ENCODE measurements around the gene HEPHL1.

The HEPHL1 gene

DNA sequence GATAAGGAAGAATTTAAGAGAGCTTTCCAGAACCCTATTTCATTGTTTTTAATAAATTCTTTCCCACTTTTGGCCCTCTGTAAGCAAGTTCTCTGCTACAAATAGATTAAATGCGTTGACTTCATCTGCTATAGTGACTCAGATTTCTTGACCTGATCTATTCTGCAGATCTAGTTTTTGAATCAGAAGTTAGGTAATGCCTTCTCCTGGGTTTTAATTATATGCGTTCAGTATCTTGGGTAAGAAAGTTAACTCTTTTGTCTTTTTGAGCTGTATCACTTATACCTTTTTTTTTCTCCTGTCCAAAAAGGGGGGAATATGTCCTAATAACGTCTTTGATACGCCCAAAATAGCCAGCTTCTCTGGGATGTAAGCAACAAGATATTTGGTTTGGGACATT, 2.4 kb upstream of the HEPHL1 start:
- no peak for DNase-seq (ENCODE audit: low spot score)

DNA sequence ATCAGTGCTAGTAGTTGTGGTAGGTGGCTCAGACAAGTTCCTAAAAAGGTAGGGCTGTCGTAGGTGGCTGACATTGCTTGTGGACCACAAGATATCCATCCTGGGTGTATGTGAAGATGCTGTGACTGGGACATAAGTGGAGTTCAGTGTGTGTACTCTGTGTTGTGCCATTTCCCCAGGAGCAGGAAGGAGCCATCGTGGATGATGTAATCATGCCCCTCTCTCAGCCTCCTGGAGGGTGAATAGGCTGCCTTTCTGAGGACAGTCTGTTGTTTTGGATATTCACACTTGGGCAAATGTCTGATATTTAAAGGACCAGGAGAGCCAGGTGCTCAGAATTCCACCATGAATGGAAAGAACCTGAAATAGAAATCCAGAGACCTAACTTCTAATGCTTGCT, 2.7 kb downstream of the HEPHL1 start:
- DNase-seq (ENCODE audit: low spot score): no peak

DNA sequence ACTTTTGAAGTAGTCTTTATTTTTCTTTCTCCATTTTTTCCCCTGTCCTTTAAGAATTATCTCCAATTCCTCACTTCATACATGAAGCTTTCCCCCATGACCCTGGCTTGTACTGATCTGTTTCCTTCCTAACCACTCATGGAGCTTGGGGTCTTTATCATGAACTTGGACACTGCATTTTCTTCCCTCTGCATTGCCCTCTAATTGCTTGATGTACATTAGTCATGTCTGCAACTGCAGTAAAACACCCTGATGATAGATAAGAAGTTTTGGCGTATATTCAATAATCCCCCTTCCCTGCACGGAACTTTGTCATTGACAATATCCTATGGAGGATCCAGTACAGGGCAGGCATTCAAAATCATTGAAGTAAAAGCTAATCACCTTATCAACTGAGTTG, 3.4 kb downstream of the HEPHL1 start:
- no peak for DNase-seq (ENCODE audit: low spot score)

DNA sequence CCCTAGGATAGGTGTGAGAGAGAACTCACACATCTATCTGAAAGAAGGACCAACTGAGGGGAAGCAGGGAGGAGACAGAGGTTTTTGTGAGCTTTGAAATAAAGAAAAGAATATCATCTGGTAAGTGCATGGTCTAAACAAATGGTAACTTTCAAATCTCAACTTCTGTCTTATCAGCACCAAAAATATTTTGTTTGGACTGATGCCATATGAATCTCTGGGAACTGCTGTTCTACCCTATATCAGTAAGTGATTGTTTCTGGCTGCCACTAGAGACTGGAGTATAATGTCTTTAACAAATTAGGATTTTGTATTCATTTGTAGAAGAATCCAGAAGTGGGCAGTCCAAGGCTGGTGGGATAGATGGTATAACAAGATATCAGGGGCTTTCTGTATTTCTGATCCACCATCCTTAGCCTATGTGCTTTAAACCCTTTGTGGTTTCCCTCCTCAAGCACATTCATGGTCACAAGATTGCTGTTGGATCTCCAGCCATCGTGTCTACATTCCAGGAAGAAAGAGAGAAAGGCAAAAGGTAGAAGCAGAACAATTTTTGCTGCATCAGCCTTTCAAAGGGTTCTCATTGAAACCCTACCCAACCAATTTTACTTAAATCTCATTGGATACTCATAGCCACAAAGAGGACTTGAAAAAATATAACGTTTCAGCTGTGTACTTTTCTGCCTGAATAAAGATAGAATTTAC, 4.7 kb downstream of the HEPHL1 start:
- no peak for DNase-seq (ENCODE audit: low spot score)

DNA sequence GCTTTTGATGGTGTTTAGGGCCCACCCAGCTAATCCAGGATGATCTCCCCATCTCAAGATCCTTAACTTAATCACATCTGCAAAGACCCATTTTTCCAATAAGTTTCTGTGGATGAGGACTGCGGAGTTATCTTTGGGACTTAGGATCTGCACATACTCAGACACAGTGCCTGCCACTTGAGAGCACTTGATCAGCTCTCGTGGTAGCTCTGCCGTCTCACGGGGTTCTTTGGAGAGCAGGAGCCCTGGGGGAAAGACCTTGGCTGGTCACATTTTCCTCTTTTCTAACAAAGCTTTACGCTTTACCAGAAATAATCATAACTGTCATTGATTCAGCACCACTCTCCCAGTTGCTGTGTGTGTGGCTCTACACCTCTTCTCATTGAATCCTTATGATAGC, 6.1 kb downstream of the HEPHL1 start:
- no peak for DNase-seq (ENCODE audit: low spot score)

GRCh38 chr11:94028436-94028835, 7.3 kb downstream of the HEPHL1 start:
- DNase-seq (ENCODE audit: low spot score): no peak

DNA sequence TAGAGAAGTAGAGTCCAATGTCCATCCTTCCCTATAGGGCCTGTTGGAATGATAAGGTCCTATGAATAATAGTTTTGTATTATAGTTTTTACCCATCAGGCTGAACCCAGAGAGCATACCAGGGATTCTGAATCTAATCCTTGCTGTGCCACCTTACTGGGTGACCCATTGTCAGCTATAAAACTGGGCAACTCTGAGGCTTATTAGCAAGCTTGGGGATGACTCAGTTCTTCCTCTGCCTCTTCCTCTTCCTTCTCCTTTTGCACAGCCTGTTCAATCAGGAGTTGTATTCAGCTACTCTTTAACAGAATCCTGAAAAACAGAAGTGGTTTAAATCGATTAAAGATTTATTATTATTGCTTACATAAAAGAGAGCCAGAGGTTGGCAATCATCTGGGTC, 8.9 kb downstream of the HEPHL1 start:
- DNase-seq (ENCODE audit: low spot score): no peak

- no peak for DNase-seq (ENCODE audit: low spot score)
Observed at GRCh38 chr11:94031625-94032024, 10.5 kb downstream of the HEPHL1 start.

DNA sequence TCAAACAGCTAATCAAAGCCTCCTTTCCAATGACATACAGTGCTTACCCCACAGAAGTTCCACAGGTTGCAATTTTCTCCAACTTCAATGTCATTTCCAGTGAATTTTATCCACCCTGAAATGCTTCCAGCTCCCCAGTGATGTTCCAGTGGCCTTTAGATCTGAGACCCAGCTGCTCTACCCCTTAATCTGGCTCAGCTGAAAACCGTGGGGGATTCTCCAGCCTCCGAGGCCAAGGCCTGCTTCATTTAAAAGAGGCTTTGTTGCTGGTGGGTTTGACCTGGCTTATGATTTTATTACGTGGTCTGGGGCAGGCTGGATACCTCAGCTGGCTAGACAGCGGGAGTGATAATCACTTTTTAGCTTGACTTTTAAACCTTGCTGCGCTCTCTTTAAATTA, 10.9 kb downstream of the HEPHL1 start:
- DNase-seq (ENCODE audit: low spot score): no peak

DNA sequence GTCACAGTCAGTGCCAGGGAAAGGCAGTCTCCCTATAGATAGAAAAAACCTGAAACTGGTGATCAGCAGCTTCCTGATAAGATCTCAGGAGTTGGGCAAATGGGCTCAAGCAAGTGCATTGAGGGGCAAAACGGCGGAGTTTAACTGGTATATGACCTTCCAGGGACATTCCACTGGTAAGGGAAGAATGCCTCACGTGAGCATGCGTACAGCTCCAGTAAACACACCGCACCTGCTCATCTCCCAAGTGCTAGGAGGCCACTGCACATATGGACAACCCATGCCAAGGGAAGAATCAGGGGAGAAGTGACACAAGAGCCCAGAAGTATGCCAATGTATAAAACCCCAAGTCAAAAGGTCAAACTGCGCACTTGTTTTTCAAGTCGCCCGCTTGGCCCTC, 11.6 kb downstream of the HEPHL1 start:
- DNase-seq (ENCODE audit: low spot score): no peak

- no peak for DNase-seq (ENCODE audit: low spot score)
Observed at GRCh38 chr11:94034207-94034606, 13.1 kb downstream of the HEPHL1 start.

GRCh38 chr11:94036096-94036495, 14.9 kb downstream of the HEPHL1 start:
- no peak for DNase-seq (ENCODE audit: low spot score)

GRCh38 chr11:94043241-94043640, 22.1 kb downstream of the HEPHL1 start:
- no peak for DNase-seq (ENCODE audit: low spot score)

DNA sequence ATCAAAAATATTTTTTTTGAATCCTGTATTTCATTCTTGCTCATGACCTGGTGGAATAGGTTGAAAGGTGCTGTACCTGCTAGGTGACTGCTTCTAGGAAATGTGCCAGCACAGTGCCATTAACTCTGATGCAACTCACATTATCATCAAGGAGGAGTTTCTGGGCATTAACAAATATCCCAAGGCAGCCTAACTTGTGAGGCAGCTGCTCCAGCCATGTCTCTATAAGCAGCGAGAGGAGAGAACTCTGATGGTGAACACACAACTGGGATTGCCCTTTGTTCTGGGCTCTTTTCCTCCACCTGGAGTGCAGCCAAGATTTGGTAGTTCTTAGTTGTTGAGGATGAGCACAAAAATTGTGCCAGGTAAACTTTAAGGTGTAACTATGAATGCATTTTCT, 25.6 kb downstream of the HEPHL1 start:
- no peak for DNase-seq (ENCODE audit: low spot score)

GRCh38 chr11:94048032-94048709, 27.0 kb downstream of the HEPHL1 start:
- no peak for DNase-seq (ENCODE audit: low spot score)

DNA sequence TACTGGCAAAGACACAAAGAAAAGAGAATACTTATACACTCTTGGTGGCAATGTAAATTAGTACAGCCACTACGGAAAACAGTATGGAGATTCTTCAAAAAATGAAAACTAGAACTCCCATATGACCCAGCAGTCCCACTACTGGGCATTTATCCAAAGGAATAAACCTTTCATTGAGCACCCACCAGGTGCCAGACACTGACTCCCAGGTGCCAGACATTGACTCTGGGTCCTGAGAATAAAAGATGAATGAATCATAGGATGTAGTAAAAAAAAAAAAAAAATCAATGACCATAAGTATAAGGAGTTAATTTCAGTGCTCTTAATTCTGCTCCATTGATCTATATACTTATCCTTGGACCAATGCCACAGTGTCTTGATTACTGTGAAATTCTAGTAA, 28.2 kb downstream of the HEPHL1 start:
- no peak for DNase-seq (ENCODE audit: low spot score)

DNA sequence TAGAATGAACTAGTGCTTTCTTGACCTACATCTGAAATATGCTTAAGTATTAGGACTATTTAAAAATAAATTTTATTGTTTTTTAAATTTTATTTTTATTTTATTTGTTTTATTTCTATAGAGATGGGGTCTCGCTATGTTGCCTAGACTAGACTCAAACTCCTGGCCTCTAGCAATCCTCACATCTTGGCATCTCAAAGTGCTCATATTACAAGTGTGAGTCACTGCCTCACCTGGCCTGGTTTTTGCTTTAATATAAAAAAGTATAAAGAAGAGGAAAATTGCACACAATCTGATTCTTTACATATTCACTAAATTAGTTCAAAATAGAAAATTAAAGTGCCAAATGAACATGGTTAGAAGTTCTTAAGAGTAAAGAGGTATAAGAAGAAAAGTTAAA, 37.5 kb downstream of the HEPHL1 start:
- DNase-seq (ENCODE audit: low spot score): no peak

- DNase-seq (ENCODE audit: low spot score): no peak
Observed at GRCh38 chr11:94059065-94059464, 37.9 kb downstream of the HEPHL1 start.

- no peak for DNase-seq (ENCODE audit: low spot score)
Observed at GRCh38 chr11:94060401-94060800, 39.2 kb downstream of the HEPHL1 start.

GRCh38 chr11:94062360-94062759, 41.2 kb downstream of the HEPHL1 start:
- DNase-seq (ENCODE audit: low spot score): no peak

- DNase-seq (ENCODE audit: low spot score): no peak
Observed at GRCh38 chr11:94066901-94067429, 45.8 kb downstream of the HEPHL1 start.

- no peak for DNase-seq (ENCODE audit: low spot score)
Observed at GRCh38 chr11:94068764-94069163, 47.6 kb downstream of the HEPHL1 start.

- no peak for DNase-seq (ENCODE audit: low spot score)
Observed at GRCh38 chr11:94077552-94078293, 56.6 kb downstream of the HEPHL1 start.

All from HuH-7.5 (cell line).